ENCODE data around the gene UHRF2. TPM values are rescaled to one million over a fixed set of nuclear protein-coding genes. Genes with fewer than 3 reads are reported as not detected.
"Not testable (repeated sequence)": the region's sequence is repeated elsewhere in the genome, so short reads cannot be mapped to it uniquely, and the experiment has no call there.

UHRF2 gene
- total RNA-seq: 10 to 100 TPM; 12.8 to 30.0 (median 16.6) TPM
- polyA plus RNA-seq: 10 to 100 TPM; 18.2 to 23.5 TPM

- peak; percentile 99 for DNase-seq
- no peaks in the 10 kb centered on the region for H3K27me3 ChIP-seq
- H3K9me3 ChIP-seq: no peaks in the 10 kb centered on the region
- H3K27ac ChIP-seq: peak within 1 kb of the TSS; percentile 68 to 87 (median 76)
- H3K4me1 ChIP-seq: no peaks in the 10 kb centered on the region
- no peaks in the 10 kb centered on the region for H3K36me3 ChIP-seq
- peak; percentile 95 to 98 (median 96) for ATAC-seq
- H3K4me3 ChIP-seq: peak within 1 kb of the TSS; percentile 90 to 96 (median 94)
- WGBS, 2 donors: 2 to 3% methylated on average over 85 to 88 of the region's 88 CpGs
- TF ChIP-seq, protein P1, sequence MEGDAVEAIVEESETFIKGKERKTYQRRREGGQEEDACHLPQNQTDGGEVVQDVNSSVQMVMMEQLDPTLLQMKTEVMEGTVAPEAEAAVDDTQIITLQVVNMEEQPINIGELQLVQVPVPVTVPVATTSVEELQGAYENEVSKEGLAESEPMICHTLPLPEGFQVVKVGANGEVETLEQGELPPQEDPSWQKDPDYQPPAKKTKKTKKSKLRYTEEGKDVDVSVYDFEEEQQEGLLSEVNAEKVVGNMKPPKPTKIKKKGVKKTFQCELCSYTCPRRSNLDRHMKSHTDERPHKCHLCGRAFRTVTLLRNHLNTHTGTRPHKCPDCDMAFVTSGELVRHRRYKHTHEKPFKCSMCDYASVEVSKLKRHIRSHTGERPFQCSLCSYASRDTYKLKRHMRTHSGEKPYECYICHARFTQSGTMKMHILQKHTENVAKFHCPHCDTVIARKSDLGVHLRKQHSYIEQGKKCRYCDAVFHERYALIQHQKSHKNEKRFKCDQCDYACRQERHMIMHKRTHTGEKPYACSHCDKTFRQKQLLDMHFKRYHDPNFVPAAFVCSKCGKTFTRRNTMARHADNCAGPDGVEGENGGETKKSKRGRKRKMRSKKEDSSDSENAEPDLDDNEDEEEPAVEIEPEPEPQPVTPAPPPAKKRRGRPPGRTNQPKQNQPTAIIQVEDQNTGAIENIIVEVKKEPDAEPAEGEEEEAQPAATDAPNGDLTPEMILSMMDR (IDR thresholded peaks at IDR 0.05): no peak
- no peak for FAIRE-seq
- intact Hi-C loops (cut with DNase I): no loop called here
These were observed at the start of gene UHRF2 for GRCh38 chr9:6412487-6413364. TSS of gene UHRF2 (plus strand) at chr9:6413199. CDS start at chr9:6413491, 292 bp downstream.

GRCh38 chr9:6367128-6367890 is 45.7 kb upstream of the UHRF2 start:
- no peaks in the 10 kb centered on the region for H3K9me3 ChIP-seq
- ATAC-seq (no peak), FAIRE-seq (no peak), DNase-seq (no peak)
- WGBS, 2 donors: 66 to 77% methylated on average over 4 of the region's 4 CpGs
- intact Hi-C loops (cut with DNase I): no loop called here
- TF ChIP-seq, protein P1 (IDR thresholded peaks at IDR 0.05): no peak
- no peak overlapping the region for H3K4me3 ChIP-seq
- no peaks in the 10 kb centered on the region for H3K4me1 ChIP-seq
- no peak overlapping the region for H3K27ac ChIP-seq
- H3K27me3 ChIP-seq: no peaks in the 10 kb centered on the region
- H3K36me3 ChIP-seq: no peaks in the 10 kb centered on the region

GRCh38 chr9:6368831-6369230 is 44.2 kb upstream of the UHRF2 start:
- no peaks in the 10 kb centered on the region for H3K27me3 ChIP-seq
- FAIRE-seq: no peak
- H3K4me3 ChIP-seq: no peak overlapping the region
- no peak overlapping the region for H3K27ac ChIP-seq
- no peak for ATAC-seq
- whole genome bisulfite sequencing, 2 donors: 81 to 100% methylated on average over 2 of the region's 2 CpGs
- H3K36me3 ChIP-seq: no peaks in the 10 kb centered on the region
- intact Hi-C loops (cut with DNase I): no loop called here
- no peaks in the 10 kb centered on the region for H3K4me1 ChIP-seq
- no peak for DNase-seq
- no peaks in the 10 kb centered on the region for H3K9me3 ChIP-seq
- TF ChIP-seq, protein P1 (IDR thresholded peaks at IDR 0.05): no peak

DNA sequence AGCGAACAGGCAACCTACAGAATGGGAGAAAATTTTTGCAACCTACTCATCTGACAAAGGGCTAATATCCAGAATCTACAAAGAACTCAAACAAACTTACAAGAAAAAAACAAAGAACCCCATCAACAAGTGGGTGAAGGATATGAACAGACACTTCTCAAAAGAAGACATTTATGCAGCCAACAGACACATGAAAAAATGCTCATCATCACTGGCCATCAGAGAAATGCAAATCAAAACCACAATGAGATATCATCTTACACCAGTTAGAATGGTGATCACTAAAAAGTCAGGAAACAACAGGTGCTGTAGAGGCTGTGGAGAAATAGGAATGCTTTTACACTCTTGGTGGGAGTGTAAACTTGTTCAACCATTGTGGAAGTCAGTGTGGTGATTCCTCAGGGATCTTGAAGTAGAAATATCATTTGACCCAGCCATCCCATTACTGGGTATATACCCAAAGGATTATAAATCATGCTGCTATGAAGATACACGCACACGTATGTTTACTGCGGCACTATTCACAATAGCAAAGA is 31.5 kb upstream of the UHRF2 start:
- H3K4me1 ChIP-seq; ATAC-seq; H3K9me3 ChIP-seq; H3K4me3 ChIP-seq; intact Hi-C loops (cut with DNase I); H3K36me3 ChIP-seq; DNase-seq; H3K27ac ChIP-seq; FAIRE-seq; H3K27me3 ChIP-seq: not testable (repeated sequence)
- WGBS, 2 donors: 84% methylated on average over 4 of the region's 4 CpGs

DNA sequence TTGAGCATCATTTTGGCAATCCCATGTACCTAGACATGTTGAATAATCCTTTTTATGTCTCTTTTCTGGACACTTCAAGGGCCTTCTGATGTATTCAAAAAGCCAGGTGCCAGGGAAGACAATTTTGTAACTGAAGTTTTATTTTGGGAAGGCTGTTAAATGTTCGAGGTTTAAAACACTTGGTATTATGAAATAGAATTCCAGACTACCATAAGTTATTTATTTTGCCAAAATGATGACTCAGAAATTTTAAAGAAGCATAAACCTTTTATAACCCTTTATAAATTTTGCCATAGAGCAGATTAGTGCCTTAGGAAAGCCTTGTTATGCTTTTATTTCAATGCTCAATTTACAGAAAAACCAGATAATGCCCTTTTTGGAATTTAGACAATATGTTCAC is 30.3 kb upstream of the UHRF2 start:
- Histone ChIP-seq H3K36me3 (no peaks in the 10 kb centered on the region), H3K27me3 (no peaks in the 10 kb centered on the region), H3K4me3 (no peak overlapping the region), H3K4me1 (no peaks in the 10 kb centered on the region), H3K27ac (no peak overlapping the region), H3K9me3 (no peaks in the 10 kb centered on the region)
- ATAC-seq (no peak), DNase-seq (no peak), FAIRE-seq (no peak)
- 32 to 59% methylated on average over 1 of the region's 1 CpG for WGBS, 2 donors
- TF ChIP-seq, protein P1 (IDR thresholded peaks at IDR 0.05): no peak
- intact Hi-C loops (cut with DNase I): no loop called here
